NCI-H226 (cell line): Measurements from ENCODE around the gene GLYR1.
A peak's percentile ranks its signal among the peaks of the same experiment; 100 is the strongest.

Experiments
- DNase-seq: peaks from one replicate; pipeline ENCODE4 v3.0.0-alpha.2; 2015

The GLYR1 gene

DNA sequence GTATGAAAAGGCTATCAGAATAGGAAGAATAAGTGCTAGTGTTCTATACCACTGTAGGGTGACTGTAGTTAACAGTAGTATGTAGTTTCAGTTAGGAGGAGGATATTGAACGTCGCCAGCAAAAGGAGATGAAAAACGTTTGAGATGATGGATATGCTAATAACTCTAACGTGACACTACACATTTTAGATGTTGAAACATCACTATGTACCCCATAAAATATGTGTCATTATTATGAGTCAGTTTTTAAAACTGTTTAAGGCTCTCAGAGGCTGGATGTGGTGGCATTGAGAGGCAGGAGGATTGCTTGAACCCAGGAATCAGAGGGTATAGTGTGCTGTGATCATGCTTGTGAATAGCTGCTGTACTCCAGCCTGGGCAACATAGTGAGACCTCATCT lies 32.0 kb upstream of the GLYR1 start:
- no peak for DNase-seq

DNA sequence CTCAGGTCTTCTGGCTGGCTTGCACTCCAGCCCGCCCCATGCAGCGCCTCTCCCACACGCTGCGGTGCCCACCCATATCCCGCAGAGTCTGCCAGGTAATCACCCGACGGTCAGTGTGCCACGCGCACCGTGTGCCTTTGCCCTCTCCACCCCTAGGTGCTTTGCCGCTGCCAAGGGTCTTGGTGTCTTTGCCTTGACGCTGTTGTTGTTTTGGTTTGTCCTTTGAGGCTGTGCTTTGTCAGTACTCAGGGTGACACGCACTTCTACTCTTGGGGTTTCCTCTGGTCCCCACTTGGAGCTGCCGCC lies 30.2 kb upstream of the GLYR1 start:
- DNase-seq, result no peak

DNA sequence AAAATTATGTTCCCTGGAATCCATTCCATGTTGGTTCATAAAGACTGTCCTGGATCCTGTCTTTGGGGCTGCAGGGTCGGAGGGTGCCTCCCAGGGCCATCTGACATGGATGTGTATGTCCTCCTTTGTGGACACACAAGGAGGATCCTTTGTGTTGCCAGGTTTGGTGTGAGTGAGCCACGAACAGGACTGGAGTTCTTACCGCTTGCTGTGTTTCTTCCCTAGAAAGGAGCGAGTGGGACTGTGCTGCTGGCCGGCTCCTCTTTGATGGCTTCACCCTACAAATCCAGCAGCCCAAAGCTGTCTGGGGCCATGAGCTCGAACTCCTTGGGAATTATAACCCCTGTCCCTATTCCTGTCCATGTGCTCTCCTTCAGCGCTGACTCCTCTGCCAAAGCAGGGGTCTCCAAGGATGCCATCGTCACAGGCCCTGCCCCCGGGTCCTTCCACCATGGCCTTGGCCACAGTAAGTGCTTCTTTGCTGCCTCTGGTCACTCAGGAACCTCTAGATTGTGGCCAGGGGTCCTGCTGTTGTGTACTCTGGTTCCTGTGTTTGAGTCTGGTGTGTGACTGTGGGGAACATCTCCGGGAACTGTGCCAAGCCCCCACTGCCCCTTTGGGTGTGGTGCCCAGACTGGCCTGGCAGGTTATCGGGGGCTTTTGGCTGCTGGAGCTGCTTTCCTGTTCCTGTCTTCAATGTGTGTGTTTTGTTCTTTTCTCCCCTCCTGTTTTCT lies 29.7 kb upstream of the GLYR1 start:
- DNase-seq, result no peak

DNA sequence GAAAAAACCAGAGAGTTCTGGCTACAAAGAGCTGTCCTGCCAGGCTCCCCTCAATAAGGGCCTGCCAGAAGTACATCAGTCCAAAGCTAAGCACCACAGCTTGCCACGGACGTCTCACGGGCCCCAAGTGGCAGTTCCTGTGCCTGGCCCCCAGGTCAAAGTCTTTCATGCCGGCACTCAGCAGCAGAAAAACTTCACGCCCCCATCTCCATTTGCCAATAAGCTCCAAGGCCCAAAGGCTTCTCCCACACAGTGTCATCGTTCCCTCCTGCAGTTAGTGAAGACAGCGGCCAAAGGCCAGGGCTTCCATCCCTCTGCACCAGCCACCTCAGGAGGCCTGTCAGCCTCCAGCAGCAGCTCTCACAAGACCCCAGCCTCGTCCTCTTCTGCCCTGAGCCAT lies 27.6 kb upstream of the GLYR1 start:
- DNase-seq, result no peak

DNA sequence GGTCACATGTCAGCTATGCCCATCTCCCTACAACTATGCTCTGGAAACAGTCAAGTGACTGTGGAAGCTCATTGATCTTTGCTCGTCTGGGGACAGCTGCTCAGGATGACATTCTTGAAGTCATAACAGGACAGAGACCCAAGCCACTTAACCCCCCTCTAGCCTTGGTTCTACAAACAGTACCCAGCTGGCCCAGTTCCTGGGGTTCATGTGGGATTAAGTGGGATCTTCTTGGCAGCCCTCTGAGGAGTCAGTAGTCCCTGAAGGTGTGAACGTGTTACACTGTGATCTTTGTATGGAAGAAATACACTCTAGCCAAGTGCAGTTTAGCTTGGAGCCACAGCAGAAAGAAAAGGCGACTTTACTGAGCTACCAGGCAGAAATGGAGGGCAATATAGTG lies 26.0 kb upstream of the GLYR1 start:
- DNase-seq, result no peak

DNA sequence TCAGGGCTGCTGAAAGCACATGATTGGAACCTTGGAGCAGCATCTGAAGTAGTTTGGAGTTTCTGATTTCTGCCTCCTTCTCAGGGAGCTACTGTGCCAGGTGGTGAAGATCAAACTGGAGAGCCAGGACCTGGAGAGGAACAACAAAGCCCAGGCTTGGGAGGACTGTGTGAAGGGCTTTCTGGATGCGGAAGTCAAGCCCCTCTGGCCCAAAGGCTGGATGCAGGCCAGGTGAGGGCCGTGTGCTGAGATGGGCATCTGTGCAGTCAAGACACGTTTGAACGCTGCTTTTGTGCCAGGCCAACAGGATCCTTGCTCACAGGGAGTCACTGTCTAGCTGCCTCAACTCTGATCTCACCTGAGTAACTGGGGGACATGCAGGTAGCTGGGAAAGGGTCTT lies 24.0 kb upstream of the GLYR1 start:
- DNase-seq, result no peak

DNA sequence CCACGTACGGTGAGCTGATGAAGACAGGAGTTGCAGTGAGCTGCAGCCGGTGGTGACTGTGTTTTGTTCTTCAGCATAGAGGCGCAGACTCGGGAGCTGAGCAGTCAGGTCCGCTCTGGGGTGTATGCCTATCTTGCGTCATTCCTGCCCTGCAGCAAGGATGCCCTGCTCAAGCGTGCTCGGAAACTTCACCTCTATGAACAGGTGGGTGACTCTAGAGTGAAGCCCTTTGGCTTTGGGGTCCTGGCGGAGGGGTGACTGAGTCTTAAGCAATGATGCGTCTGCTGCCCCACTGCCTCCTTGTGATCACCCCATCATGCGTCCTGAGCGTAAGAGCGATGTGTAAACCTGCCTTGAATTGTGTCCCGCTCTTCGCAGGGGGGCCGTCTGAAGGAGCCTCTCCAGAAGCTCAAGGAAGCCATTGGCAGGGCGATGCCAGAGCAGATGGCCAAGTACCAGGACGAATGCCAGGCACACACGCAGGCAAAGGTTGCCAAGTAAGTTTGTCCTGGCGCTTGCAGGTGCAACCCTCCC lies 23.1 kb upstream of the GLYR1 start:
- no peak for DNase-seq

DNA sequence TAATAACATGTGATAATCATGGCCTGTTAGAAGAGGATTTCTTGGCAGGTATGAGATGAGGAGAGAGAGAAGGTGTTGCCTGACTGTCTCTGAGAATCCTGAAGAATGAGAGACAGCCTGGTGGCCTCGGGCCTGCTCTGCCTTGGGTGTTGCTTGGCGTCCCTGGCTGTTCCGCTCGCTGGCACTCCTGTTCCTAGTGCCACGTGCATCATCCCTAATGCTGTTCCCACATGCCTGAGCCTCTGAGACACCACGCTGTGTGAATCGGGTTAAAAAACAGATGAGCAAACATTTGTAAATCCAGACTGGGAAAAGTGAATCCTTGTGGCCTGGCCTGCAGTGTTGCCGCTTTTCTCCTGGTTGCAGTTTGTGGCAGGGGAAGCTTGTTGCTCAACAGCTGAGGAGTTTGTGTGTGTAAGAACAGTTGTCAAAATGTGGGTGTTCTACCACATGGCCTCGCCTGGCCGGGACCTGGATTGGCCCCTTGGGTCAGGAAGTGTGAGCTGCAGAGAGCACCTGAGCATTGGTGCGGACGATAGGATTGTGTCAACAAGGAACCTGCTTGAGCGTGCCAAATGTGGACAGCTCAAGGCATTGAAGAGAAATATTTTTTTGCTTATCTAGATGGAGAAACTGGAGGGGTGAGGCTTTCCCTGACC lies 22.2 kb upstream of the GLYR1 start:
- no peak for DNase-seq

DNA sequence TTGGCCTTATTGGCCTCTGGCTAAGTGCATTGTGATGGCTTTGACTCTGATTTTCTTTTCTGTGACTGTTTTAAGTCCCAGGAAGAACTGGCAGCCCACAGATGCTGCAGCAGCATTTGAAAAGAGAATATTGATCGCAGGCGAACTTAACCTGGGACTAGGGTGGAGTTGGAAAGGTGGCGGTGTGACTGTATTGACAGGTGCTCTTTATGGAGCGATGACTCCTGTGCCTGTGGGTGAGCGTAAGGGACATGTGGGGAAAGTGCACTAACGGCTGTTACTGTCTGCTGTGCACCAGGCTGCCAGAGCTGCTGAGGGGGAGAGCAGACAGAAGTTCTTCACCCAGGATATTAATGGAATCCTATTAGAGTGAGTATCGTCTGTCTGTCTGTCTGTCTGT lies 21.4 kb upstream of the GLYR1 start:
- no peak for DNase-seq

DNA sequence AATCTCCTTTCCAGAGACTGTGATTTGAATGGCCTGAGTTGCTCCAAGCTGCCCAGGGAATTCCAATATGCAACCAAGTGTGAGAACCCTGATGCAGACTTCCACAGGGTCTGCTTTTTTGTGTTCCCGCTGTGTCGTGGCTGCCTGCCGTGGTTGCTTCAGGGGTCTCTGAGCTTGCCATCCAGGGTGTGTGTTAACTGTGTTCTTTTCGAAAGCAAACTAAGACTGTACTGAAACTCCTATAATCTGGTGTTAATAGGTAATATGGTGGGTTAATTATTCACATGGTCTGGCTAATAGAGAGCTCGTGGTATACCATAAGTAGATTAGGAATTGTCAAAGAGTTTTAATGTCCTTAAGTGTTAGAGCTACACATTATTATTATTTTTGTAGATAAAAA lies 20.9 kb upstream of the GLYR1 start:
- DNase-seq, result no peak

DNA sequence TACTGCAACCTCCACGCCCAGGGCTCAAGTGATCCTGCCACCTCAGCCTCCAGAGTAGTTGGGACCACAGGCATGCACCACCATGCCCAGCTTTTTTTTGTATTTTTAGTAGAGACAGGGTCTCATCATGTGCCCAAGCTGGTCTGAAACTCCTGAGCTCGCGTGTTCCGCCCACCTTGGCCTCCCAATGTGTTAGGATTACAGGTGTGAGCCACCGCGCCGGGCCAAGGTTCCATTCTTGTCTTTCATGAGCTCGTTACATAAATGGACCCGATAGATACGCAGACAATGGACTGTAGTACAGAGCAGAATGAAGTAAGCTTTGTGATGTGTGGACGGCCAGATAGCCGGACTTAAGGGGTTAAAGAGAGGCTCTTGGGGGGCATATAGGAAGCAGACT lies 19.5 kb upstream of the GLYR1 start:
- no peak for DNase-seq

DNA sequence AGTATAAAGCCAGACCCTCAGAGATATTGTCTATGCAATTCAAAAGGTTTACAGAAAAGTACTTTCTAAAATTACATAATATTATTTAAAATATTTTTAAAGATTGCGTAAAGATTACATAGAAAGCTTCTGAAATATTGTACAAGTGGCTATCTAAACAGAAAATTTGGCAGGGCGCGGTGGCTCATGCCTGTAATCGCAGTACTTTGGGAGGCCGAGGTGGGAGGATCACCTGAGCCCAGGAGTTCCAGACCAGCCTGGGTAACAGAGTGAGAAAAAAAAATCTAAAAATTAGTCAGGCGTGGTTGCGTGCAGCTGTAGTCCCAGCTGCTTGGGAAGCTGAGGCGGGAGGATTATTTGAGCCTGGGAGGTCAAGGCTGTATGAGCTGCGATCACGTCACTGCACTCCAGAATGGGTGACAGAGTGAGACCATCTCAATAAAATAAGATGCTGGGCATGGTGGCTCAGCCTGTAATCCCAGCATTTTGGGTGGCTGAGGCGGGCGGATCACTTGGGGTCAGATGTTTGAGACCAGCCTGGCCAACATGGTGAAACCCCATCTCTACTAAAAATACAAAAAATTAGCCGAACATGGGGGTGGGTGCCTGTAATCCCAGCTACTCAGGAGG lies 18.3 kb upstream of the GLYR1 start:
- no peak for DNase-seq

DNA sequence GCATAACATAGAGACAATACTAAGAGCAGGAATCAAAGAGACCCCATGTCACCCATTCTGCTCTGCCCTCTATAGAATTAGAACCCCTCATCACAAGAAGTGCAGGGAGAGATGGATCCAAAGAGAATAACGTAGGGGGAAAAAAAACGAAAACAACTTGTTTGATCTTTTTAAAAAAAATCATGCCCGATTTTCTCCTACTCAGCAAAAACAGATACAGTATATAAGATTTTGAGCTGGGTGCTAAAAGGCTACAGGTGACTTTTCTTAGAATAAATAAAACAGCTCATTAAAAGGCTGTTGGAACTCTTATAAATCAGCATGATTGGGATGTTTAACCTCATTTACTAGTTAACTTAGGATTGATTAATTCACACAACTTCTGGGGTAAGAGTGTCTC lies 17.6 kb upstream of the GLYR1 start:
- DNase-seq, result no peak

DNA sequence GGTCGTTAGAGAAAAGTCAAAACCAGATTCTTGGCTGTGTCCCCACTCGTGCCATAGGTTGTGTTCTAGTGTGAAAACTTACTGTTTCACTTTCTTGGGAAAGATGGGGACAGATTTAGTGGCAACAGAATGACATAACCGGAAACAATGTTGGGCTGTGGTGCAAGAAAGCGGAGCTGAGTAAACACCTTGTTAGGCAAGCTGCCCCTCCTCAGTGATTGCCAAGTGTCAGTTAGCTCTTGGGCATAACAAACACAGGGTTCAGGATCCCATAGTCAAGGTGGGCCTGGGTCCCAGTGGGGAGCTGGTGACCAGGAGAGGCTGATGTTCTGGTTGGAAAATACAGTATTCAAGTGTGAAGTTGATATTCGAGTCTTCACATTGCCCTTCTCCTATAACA lies 15.6 kb upstream of the GLYR1 start:
- DNase-seq, result no peak

DNA sequence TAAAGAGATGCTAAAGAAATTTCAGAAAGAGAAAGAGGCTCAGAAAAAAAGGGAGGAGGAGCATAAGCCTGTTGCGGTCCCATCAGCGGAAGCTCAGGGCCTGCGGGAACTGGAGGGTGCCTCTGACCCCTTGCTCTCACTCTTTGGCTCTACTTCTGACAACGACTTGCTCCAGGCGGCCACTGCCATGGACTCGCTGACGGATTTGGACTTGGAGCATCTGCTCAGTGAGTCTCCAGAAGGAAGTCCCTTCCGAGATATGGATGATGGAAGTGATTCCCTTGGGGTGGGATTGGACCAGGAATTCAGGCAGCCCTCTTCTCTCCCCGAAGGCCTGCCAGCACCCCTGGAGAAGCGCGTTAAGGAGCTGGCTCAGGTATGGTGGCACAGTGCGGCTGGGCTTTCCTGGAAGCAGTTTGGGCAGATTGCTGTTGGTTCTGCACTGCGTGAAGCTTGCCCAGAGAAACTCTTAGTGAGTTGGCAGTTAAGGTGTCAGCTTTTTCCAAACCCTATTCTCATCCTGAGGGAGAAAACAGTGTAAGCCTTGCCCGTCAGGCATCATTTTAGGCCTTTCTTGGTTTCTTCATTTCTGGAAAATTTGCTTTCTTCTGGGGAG lies 13.7 kb upstream of the GLYR1 start:
- no peak for DNase-seq

DNA sequence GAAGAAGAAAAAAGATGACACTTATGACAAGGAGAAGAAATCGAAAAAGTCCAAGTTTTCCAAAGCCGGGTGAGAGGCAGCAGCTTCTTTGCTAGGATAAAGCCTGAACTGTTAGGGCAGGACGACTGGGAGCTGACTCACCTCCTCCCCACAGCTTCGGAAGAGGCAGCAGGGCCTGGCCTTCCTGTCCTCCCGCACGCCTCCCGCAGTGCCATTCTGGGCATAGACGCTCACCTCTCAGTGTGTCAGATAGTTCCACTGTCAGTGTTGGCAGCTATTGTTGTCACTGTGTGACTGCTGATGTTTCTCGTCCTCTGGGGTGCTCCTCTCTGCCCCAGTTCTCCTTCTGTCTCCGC lies 12.8 kb upstream of the GLYR1 start:
- DNase-seq, result peak; percentile 32

DNA sequence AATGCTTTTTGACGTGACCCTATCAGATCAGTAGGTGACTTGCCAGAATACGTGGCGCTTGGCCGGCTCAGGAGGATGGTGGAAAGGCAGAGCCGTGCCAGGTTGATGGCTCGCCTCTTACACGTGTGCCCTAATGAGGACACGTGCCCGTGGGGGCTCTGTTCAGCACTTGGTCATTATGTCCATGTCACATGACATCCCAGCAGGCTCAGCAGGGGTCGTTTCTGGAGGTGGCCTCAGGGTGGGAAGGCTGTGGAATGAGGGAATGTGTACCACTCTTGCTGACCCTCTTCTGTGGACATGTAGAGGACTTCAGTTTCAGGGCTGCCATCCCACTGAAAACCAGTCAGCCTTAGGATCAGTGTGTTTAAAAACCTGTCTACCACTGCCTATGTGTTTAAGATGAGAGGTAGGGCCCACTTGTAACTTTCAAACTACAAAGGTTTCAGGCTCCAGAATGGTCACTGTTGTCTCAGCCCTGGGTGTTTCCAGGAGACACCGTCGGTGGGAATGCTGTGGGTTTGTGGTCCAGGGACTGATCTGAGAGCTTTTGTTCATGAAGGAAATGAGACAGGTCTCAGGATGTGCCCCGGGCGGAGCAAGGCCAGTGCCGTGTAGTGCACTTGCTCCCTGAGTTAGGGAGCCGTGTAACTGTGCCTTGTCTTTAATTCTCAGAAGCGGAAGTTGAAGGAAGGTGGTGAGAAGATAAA lies 12.3 kb upstream of the GLYR1 start:
- no peak for DNase-seq

DNA sequence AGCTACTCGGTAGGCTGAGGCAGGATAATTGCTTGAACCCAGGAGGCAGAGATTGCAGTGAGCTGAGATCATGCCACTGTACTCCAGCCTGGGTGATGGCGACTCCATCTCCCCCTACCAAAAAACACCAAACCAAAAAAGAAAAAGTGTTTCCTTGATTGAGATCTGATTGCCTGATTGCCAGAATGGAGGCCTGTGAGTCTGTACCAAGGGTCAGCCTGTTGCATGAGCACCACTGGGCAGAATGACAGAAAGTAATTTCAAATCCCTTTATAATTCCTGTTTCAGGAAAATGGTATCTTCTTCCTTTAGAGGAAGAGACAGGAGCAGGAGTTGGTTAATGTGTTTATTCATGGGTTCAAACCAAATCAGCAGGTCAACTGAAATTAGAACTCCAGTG lies 8.7 kb upstream of the GLYR1 start:
- no peak for DNase-seq

DNA sequence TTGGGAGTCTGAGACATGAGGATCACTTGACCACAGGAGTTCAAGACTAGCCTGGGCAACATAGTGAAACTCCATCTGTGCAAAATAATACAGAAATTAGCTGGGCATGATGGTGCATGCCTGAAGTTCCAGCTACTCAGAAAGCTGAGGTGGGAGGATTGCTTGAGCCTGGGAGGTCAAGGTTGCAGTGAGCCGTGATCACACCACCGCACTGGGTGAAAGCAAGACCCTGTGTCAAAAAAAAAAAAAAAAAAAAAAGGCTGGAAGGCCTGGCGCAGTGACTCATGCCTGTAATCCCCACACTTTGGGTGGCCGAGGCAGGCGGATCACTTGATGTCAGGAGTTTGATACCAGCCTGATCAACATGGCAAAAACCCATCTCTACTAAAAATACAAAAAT lies 8.3 kb upstream of the GLYR1 start:
- no peak for DNase-seq

DNA sequence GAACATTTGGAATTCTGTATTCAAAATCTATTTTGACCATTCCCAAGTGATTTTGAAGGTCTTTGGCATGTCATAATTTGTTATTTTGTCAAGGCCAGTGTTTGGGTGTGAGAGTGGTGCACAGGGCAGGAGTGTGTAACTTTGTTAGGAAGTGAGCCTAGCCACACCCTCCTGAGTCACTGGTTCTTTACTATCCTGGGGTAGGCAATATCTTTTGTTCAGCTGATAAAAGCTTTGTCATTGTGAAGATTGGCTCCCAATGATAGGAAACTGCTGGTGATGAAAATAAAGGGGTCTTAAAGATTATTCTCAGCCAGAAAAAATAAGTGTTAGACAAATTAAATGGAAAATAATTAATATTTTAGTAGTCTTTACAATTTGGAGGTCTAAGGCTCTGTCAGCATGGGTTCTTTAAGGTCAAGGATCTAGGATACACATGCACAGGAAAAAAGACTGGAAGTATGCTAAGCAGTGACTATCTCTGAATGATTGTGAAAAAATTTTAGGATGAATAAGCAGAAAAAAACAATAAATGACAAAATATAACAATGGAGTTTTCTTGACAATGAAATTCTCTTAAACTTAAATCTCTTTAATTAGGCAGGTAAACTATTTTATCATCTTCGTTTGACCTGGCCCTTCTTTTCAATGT lies 5.3 kb upstream of the GLYR1 start:
- DNase-seq, result peak; percentile 50

DNA sequence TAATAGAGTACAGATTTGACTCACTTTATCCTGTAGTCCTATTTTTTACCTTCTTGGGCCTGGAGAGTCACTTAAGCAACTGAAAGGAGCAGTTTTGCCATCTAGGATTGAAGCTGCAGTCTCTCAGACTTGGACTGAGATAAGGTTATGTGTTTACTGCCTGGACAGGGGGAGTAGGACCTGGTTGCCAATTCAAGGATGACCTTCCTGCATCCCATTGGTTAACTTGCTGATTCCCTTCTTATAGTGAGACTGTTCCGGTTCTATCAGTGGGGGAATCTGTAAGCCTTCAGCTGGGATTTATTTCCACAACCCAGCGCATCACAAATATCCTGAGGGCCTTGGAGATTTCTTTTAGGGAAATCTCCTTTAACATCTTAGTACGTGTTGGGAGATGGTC lies 3.1 kb upstream of the GLYR1 start:
- DNase-seq, result no peak

DNA sequence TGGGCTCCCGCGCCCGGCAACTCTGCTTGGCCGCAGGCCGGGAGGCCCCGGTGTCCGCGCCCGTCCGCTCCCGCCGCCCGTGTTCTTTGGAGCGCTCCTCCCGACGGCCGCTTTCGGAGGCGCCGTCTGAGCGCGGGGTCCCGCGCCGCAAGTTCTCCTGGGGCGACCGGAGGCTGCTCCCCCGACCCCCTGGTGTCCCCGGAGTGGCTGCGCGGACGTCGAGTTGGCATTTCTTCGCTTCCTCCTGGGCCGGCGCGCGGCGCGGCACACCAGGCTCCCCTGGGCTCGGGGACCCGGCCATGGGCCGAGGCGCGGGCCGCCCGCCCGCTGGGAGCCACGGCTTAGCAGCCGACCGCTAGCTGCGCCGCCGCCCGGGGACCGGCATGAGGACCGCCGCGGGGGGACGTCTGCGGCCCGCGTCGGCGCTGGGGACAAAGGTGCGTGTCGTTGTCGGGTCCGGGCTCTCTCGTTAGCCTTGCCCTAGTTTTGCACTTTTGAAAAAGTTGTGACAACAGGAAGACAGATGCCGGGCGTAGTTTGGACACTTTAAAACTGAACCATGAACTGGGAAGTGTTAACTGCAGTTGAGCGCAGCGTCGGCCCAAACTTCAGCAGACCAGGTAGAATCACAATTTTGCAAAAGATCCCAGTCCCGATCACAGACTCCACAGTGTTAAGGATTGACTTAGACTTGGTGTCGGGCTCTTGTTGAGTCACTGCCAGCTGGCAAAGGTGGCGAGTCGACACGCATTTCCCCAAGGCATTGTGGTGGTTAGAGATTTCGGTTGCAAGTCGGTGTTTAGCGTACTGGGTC lies 893 bp upstream of the GLYR1 start:
- peak; percentile 28 for DNase-seq
